Hepatocyte (in vitro differentiated cells): Measurements from ENCODE around the gene PIP4K2C.

Source experiments
- EZH2 ChIP-seq: fragments of 200-600 bp; sonication (generic); IDR thresholded peaks from 2 replicates; pipeline ENCODE4 v1.6.1; 2016; ENCODE audit warnings: antibody characterized with exemption, mild to moderate bottlenecking, borderline replicate concordance
- EZH2phosphoT487 ChIP-seq: fragments of 200-600 bp; sonication (generic); IDR thresholded peaks from one replicate; pipeline ENCODE4 v1.6.1; 2018; ENCODE audit warnings: antibody characterized with exemption, mild to moderate bottlenecking, low read depth, moderate library complexity; ENCODE audit not compliant: unreplicated experiment, severe bottlenecking
- TF ChIP-seq, protein P1 (sequence below): fragments of 200-600 bp; sonication (generic); IDR thresholded peaks from 2 replicates; pipeline ENCODE4 v1.5.1; 2016; ENCODE audit warnings: antibody characterized with exemption, mild to moderate bottlenecking; ENCODE audit not compliant: poor library complexity

DNA sequence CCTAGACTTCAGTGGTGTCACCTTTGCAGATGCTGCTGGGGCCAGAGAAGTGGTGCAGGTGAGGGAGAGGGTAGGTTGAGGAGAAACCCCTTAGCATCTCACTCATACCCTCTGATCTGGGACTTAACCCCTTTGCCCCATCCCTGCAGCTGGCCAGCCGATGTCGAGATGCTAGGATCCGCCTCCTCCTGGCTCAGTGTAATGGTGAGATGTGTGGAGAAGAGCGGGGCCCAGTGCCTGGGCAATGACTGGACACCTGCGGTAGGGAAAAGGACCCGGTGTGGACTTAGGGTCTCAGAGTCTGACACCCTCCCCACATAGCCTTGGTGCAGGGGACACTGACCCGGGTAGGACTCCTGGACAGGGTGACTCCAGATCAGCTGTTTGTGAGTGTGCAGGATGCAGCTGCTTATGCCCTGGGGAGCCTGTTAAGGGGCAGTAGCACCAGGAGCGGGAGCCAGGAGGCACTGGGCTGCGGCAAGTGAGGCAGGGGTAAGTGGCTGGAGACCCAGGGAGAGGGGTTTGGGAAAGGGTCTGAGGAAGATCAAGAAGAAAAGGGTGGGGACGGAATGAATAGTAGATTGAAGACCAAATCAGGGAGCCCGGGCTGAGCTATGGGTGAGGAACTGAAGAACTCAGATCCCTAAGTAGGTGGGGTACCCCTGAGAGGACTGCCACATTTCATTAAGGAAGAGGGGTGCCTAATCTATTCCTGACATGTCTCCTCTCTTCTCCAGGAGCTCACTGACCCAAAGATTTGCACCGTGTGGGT lies 34.5 kb downstream of the PIP4K2C start:
- TF ChIP-seq, protein P1, sequence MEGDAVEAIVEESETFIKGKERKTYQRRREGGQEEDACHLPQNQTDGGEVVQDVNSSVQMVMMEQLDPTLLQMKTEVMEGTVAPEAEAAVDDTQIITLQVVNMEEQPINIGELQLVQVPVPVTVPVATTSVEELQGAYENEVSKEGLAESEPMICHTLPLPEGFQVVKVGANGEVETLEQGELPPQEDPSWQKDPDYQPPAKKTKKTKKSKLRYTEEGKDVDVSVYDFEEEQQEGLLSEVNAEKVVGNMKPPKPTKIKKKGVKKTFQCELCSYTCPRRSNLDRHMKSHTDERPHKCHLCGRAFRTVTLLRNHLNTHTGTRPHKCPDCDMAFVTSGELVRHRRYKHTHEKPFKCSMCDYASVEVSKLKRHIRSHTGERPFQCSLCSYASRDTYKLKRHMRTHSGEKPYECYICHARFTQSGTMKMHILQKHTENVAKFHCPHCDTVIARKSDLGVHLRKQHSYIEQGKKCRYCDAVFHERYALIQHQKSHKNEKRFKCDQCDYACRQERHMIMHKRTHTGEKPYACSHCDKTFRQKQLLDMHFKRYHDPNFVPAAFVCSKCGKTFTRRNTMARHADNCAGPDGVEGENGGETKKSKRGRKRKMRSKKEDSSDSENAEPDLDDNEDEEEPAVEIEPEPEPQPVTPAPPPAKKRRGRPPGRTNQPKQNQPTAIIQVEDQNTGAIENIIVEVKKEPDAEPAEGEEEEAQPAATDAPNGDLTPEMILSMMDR, result no peak
- no peak for TF ChIP-seq EZH2
- no peak for TF ChIP-seq EZH2phosphoT487
